ENCODE measurements around the gene CISH. TPM values are rescaled to one million over a fixed set of nuclear protein-coding genes. Genes with fewer than 3 reads are reported as not detected.

Gene CISH
- total RNA-seq, 1 experiment from 2014 or later, result 0.57 TPM

GRCh38 chr3:50657816-50658215, 46.2 kb upstream of the CISH start:
- BruUV-seq (replicated peaks), result no TSS peak
- H3K27ac ChIP-seq (ENCODE audit: low read length), result no peak overlapping the region
- H3K36me3 ChIP-seq (ENCODE audit: control insufficient read depth, insufficient read depth, low read length), result no peaks in the 10 kb centered on the region
- intact Hi-C loops (cut with micrococcal nuclease; ENCODE audit: unreplicated experiment) (no loop called here), in situ Hi-C loops (cut with HindIII; ENCODE audit: low pct_unique_long_range_greater_than_20kb, low sequenced_read_pairs) (no loop called here)
- DNase-seq (ENCODE audit: low read depth, low spot score), result no peak
- no peak for ATAC-seq
- no peaks in the 10 kb centered on the region for H3K4me1 ChIP-seq (ENCODE audit: control insufficient read depth, insufficient read depth, low read length)
- no peak overlapping the region for H3K4me3 ChIP-seq (ENCODE audit: low read depth in 2 of 2, low read length in 2 of 2)
- no peak for TF ChIP-seq TCF7L2 (IDR thresholded peaks at IDR 0.05; ENCODE audit: low read depth, low read length)
- TF ChIP-seq POLR2AphosphoS5 (IDR thresholded peaks at IDR 0.05; ENCODE audit: low read depth, low read length), result no peak
- no peak for TF ChIP-seq SIN3A (IDR thresholded peaks at IDR 0.05; ENCODE audit: borderline replicate concordance, insufficient read depth, low read depth, low read length)
- no peak for TF ChIP-seq REST (IDR thresholded peaks at IDR 0.05; ENCODE audit: insufficient read depth in 1 of 2, low read depth in 2 of 2, low read length in 1 of 2)
- TF ChIP-seq CTCF (IDR thresholded peaks at IDR 0.05), result no peak
- CTCF ChIA-PET, result no interaction called here
- no peaks in the 10 kb centered on the region for H3K27me3 ChIP-seq (ENCODE audit: control insufficient read depth, insufficient read depth, low read length)
- POLR2A ChIA-PET, result no interaction called here
- H3K9me3 ChIP-seq (ENCODE audit: control insufficient read depth, insufficient read depth, low read depth, low read length), result no peaks in the 10 kb centered on the region

GRCh38 chr3:50657407-50657806, 45.8 kb upstream of the CISH start:
- TF ChIP-seq REST (IDR thresholded peaks at IDR 0.05; ENCODE audit: insufficient read depth in 1 of 2, low read depth in 2 of 2, low read length in 1 of 2) (no peak), CTCF (IDR thresholded peaks at IDR 0.05) (no peak), POLR2AphosphoS5 (IDR thresholded peaks at IDR 0.05; ENCODE audit: low read depth, low read length) (no peak), TCF7L2 (IDR thresholded peaks at IDR 0.05; ENCODE audit: low read depth, low read length) (no peak), SIN3A (IDR thresholded peaks at IDR 0.05; ENCODE audit: borderline replicate concordance, insufficient read depth, low read depth, low read length) (no peak)
- in situ Hi-C loops (cut with HindIII; ENCODE audit: low pct_unique_long_range_greater_than_20kb, low sequenced_read_pairs), result no loop called here
- ChIA-PET CTCF (no interaction called here), POLR2A (no interaction called here)
- H3K36me3 ChIP-seq (ENCODE audit: control insufficient read depth, insufficient read depth, low read length), result no peaks in the 10 kb centered on the region
- no peak overlapping the region for H3K4me3 ChIP-seq (ENCODE audit: low read depth in 2 of 2, low read length in 2 of 2)
- H3K9me3 ChIP-seq (ENCODE audit: control insufficient read depth, insufficient read depth, low read depth, low read length), result no peaks in the 10 kb centered on the region
- ATAC-seq, result no peak
- no TSS peak for BruUV-seq (replicated peaks)
- no peaks in the 10 kb centered on the region for H3K4me1 ChIP-seq (ENCODE audit: control insufficient read depth, insufficient read depth, low read length)
- intact Hi-C loops (cut with micrococcal nuclease; ENCODE audit: unreplicated experiment), result no loop called here
- no peaks in the 10 kb centered on the region for H3K27me3 ChIP-seq (ENCODE audit: control insufficient read depth, insufficient read depth, low read length)
- no peak for DNase-seq (ENCODE audit: low read depth, low spot score)
- no peak overlapping the region for H3K27ac ChIP-seq (ENCODE audit: low read length)
